Lung (tissue), 12 donors: ENCODE data around the gene HYAL2. TPM values are rescaled to one million over a fixed set of nuclear protein-coding genes. Genes with fewer than 3 reads are reported as not detected.

Experiments used
- ATAC-seq: fragments of 200-7000 bp; cut with Tn5 transposase; one replicate; pipeline ENCODE4 v1.9.1; 2020; ENCODE audit warnings: moderate number of reproducible peaks; ENCODE audit not compliant: insufficient read depth, low FRiP score
- DNase-seq, 3 donors: peaks; one replicate each; pipeline ENCODE4 v3.0.0-alpha.2; 2013 to 2017
- H3K27ac ChIP-seq, 2 donors: one replicate each; pipeline ENCODE4 v1.5.1; 2013; ENCODE audit warnings: mild to moderate bottlenecking in 2 of 2, moderate library complexity in 2 of 2, control low read depth in 1 of 2, inconsistent platforms in 1 of 2, low read depth in 1 of 2, low read length in 1 of 2
- H3K27me3 ChIP-seq, 3 donors: one replicate each; pipeline ENCODE4 v1.5.1; 2013; ENCODE audit warnings: low read length in 2 of 3; ENCODE audit not compliant: control insufficient read depth in 3 of 3, insufficient read depth in 3 of 3
- H3K36me3 ChIP-seq, 4 donors: one replicate each; pipeline ENCODE4 v1.5.1; 2013; ENCODE audit warnings: low read length in 4 of 4, mild to moderate bottlenecking in 1 of 4, moderate library complexity in 1 of 4; ENCODE audit not compliant: control insufficient read depth in 4 of 4, insufficient read depth in 4 of 4
- H3K4me1 ChIP-seq, 5 donors: one replicate each; pipeline ENCODE4 v1.5.1; 2013; ENCODE audit warnings: low read length in 5 of 5, mild to moderate bottlenecking in 2 of 5, moderate library complexity in 1 of 5; ENCODE audit not compliant: control insufficient read depth in 5 of 5, insufficient read depth in 5 of 5
- H3K4me3 ChIP-seq: one replicate; pipeline ENCODE4 v1.5.1; 2013; ENCODE audit warnings: mild to moderate bottlenecking, control low read depth, moderate library complexity
- H3K9ac ChIP-seq, 2 donors: one replicate each; pipeline ENCODE4 v1.5.1; 2013; ENCODE audit warnings: low read length in 2 of 2, control low read depth in 1 of 2; ENCODE audit not compliant: insufficient read depth in 1 of 2
- H3K9me3 ChIP-seq, 4 donors: one replicate each; pipeline ENCODE4 v1.5.1; 2013; ENCODE audit warnings: low read length in 3 of 4, mild to moderate bottlenecking in 1 of 4, moderate library complexity in 1 of 4; ENCODE audit not compliant: control insufficient read depth in 4 of 4, insufficient read depth in 3 of 4
- WGBS, 2 donors: extraction: QIAGEN DNeasy Blood & Tissue Kit; methylation state at CpG; one replicate each; pipeline ENCODE4 v1.1.7; 2013; 5-methylcytosine and 5-hydroxymethylcytosine counted together
- polyA plus RNA-seq, 2 donors: library from polyadenylated mRNA; stranded (reverse); fragments of 200-250 nt; gene quantifications; one replicate each; pipeline ENCODE4 v1.2.1, GENCODE V29; 2013
- total RNA-seq, 2 donors: library from RNA; depleted of rRNA in 1 of 2; stranded (reverse); fragments of >200 nt in 1 of 2; gene quantifications; one replicate each; pipeline ENCODE4 v1.2.1, GENCODE V29; 2014 to 2021
- TF ChIP-seq, protein P1 (sequence below): IDR thresholded peaks from 2 replicates; pipeline ENCODE4 v1.5.1; 2012; ENCODE audit warnings: mild to moderate bottlenecking; ENCODE audit errors: control extremely low read depth, extremely low read depth
- donor health status: control.
- donor health status: control.
- donor health status: Bipolar disorder and iron deficiency.
- donor health status: healthy.
- donor health status: DM: yes; HTN: yes; CAD: no.

HYAL2 gene
- total and polyA plus RNA-seq, 4 donors = 94.3 to 218 (median 201) TPM

- ATAC-seq = peak; percentile 6
- H3K36me3 ChIP-seq = peaks cover 0 to 4% (median 0%) of the 10 kb centered on the region in 4 donors
- no peaks in the 10 kb centered on the region for H3K27me3 ChIP-seq
- WGBS, 2 donors = 19 to 34% methylated on average over 41 to 48 of the region's 48 CpGs
- no peak overlapping the region for H3K9ac ChIP-seq
- no peaks in the 10 kb centered on the region for H3K9me3 ChIP-seq
- DNase-seq = no peak
- peaks cover 0 to 9% (median 0%) of the 10 kb centered on the region in 5 donors for H3K4me1 ChIP-seq
- no peak overlapping the region for H3K4me3 ChIP-seq
- TF ChIP-seq, protein P1, sequence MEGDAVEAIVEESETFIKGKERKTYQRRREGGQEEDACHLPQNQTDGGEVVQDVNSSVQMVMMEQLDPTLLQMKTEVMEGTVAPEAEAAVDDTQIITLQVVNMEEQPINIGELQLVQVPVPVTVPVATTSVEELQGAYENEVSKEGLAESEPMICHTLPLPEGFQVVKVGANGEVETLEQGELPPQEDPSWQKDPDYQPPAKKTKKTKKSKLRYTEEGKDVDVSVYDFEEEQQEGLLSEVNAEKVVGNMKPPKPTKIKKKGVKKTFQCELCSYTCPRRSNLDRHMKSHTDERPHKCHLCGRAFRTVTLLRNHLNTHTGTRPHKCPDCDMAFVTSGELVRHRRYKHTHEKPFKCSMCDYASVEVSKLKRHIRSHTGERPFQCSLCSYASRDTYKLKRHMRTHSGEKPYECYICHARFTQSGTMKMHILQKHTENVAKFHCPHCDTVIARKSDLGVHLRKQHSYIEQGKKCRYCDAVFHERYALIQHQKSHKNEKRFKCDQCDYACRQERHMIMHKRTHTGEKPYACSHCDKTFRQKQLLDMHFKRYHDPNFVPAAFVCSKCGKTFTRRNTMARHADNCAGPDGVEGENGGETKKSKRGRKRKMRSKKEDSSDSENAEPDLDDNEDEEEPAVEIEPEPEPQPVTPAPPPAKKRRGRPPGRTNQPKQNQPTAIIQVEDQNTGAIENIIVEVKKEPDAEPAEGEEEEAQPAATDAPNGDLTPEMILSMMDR = no peak
- H3K27ac ChIP-seq = peak overlapping the region in 1 of 2 donors; percentile 49
Measured at GRCh38 chr3:50364573-50365079, 42.1 kb upstream of the HYAL2 start.

DNA sequence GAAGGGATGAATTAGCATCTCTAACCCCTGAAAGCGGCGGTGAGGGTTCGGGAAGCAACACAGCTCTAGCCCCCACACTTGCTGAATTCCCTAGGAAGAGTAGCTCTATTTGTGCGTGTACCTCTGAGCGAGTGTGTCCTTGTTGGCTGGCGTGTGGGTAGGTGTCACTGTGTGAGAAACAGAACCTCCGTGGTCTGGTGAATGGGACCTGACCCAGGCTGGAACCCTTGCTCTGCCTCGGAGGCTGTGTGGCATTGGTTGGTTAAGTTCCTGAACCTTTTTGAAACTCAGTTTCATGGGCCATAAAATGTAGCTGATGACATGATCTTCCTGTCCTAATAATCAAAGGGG, 37.2 kb upstream of the HYAL2 start:
- Histone ChIP-seq H3K36me3 (peaks cover 3 to 23% (median 10%) of the 10 kb centered on the region in 4 donors), H3K4me3 (no peak overlapping the region), H3K9me3 (no peaks in the 10 kb centered on the region), H3K4me1 (peaks cover 23 to 38% (median 25%) of the 10 kb centered on the region in 5 donors), H3K27ac (peak overlapping the region in 1 of 2 donors; percentile 28), H3K27me3 (no peaks in the 10 kb centered on the region), H3K9ac (no peak overlapping the region)
- ATAC-seq (no peak), DNase-seq (no peak)
- WGBS, 2 donors = 22 to 28% methylated on average over 8 of the region's 8 CpGs
- TF ChIP-seq, protein P1 = no peak

GRCh38 chr3:50358911-50359759, 36.6 kb upstream of the HYAL2 start, which contains the start of gene TMEM115:
TMEM115 (minus strand) TSS chr3:50359521; CDS start chr3:50359063, 458 bp downstream.
- Histone ChIP-seq H3K27ac (peak within 1 kb of the TSS; percentile 86 to 89), H3K9ac (peak within 1 kb of the TSS; percentile 45 to 88), H3K36me3 (peaks cover 7 to 26% (median 15%) of the 10 kb centered on the region in 4 donors), H3K4me3 (peak within 1 kb of the TSS; percentile 82), H3K9me3 (no peaks in the 10 kb centered on the region), H3K27me3 (no peaks in the 10 kb centered on the region), H3K4me1 (peaks cover 23 to 35% (median 25%) of the 10 kb centered on the region in 5 donors)
- ATAC-seq (peak; percentile 97), DNase-seq (peak; percentile 97 to 99 (median 99))
- TF ChIP-seq, protein P1 = no peak
- WGBS, 2 donors = 1 to 2% methylated on average over 64 of the region's 64 CpGs
